ENCODE results near the gene SDK2.

GRCh38 chr17:73581379-73581778 is 62.9 kb downstream of the SDK2 start:
- TF ChIP-seq CTCF (IDR thresholded peaks at IDR 0.05) (no peak), POLR2A (IDR thresholded peaks at IDR 0.05) (no peak)

Data from thyroid gland (tissue), 4 donors.